H9 (cell line): ENCODE measurements around the gene ARL13A. TPM values are rescaled to one million over a fixed set of nuclear protein-coding genes. Genes with fewer than 3 reads are reported as not detected.

Experiments
- DNase-seq: peaks from one replicate; pipeline ENCODE4 v3.0.0-alpha.2; 2017
- H2AFZ ChIP-seq: one replicate; pipeline ENCODE4 v1.6.1; 2013; ENCODE audit warnings: mild to moderate bottlenecking, low read length, control low read depth, moderate library complexity
- H2AK5ac ChIP-seq: 2 replicates; pipeline ENCODE4 v1.6.1; 2013; ENCODE audit warnings: low read length, control low read depth, mixed read lengths; ENCODE audit not compliant: insufficient read length
- H2BK120ac ChIP-seq: one replicate; pipeline ENCODE4 v1.6.1; 2013; ENCODE audit warnings: low read depth, mild to moderate bottlenecking, low read length, control low read depth, inconsistent platforms; ENCODE audit not compliant: poor library complexity, severe bottlenecking
- H2BK12ac ChIP-seq: 2 replicates; pipeline ENCODE4 v1.6.1; 2013; ENCODE audit warnings: low read length, control low read depth, mixed read lengths, low read depth; ENCODE audit not compliant: insufficient read length
- H2BK15ac ChIP-seq: 2 replicates; pipeline ENCODE4 v1.6.1; 2013; ENCODE audit warnings: low read depth, low read length, control low read depth
- H2BK20ac ChIP-seq: one replicate; pipeline ENCODE4 v1.6.1; 2013; ENCODE audit warnings: low read depth, mild to moderate bottlenecking, low read length, control low read depth, inconsistent platforms; ENCODE audit not compliant: poor library complexity, severe bottlenecking
- H2BK5ac ChIP-seq: 2 replicates; pipeline ENCODE4 v1.6.1; 2013; ENCODE audit warnings: low read length, control low read depth, mixed read lengths; ENCODE audit not compliant: insufficient read length
- H3K14ac ChIP-seq: 2 replicates; pipeline ENCODE4 v1.6.1; 2013; ENCODE audit warnings: low read length, control low read depth; ENCODE audit not compliant: insufficient read depth
- H3K18ac ChIP-seq: 2 replicates; pipeline ENCODE4 v1.6.1; 2013; ENCODE audit warnings: low read depth, mild to moderate bottlenecking, mixed read lengths, low read length, control low read depth; ENCODE audit not compliant: insufficient read length
- H3K23ac ChIP-seq: 2 replicates; pipeline ENCODE4 v1.6.1; 2013; ENCODE audit warnings: low read length, control low read depth, mixed read lengths, low read depth; ENCODE audit not compliant: insufficient read length
- H3K23me2 ChIP-seq: 2 replicates; pipeline ENCODE4 v1.6.1; 2013; ENCODE audit warnings: low read depth, mild to moderate bottlenecking, mixed read lengths, low read length, control low read depth; ENCODE audit not compliant: insufficient read length, poor library complexity, severe bottlenecking
- H3K27ac ChIP-seq: 2 replicates; pipeline ENCODE4 v1.5.1; 2013; ENCODE audit warnings: low read length, control low read depth, mixed read lengths, low read depth; ENCODE audit not compliant: insufficient read length
- H3K27me3 ChIP-seq: 2 replicates; pipeline ENCODE4 v1.6.1; 2013; ENCODE audit warnings: low read length, control low read depth, inconsistent platforms; ENCODE audit not compliant: insufficient read depth
- H3K4ac ChIP-seq: 2 replicates; pipeline ENCODE4 v1.6.1; 2013; ENCODE audit warnings: low read depth, mild to moderate bottlenecking, control low read depth, inconsistent platforms, low read length, moderate library complexity
- H3K4me1 ChIP-seq: 2 replicates; pipeline ENCODE4 v1.6.1; 2013; ENCODE audit warnings: low read length, control low read depth, inconsistent platforms; ENCODE audit not compliant: insufficient read depth
- H3K4me2 ChIP-seq: 2 replicates; pipeline ENCODE4 v1.6.1; 2013; ENCODE audit warnings: low read length, control low read depth, mixed read lengths; ENCODE audit not compliant: insufficient read length, insufficient read depth
- H3K56ac ChIP-seq: 2 replicates; pipeline ENCODE4 v1.6.1; 2013; ENCODE audit warnings: low read depth, mild to moderate bottlenecking, mixed read lengths, low read length, control low read depth; ENCODE audit not compliant: insufficient read length
- H3K79me1 ChIP-seq: 2 replicates; pipeline ENCODE4 v1.6.1; 2013; ENCODE audit warnings: low read depth, mild to moderate bottlenecking, moderate library complexity, low read length, control low read depth, inconsistent platforms; ENCODE audit not compliant: insufficient read depth, poor library complexity, severe bottlenecking
- H3K79me2 ChIP-seq: 2 replicates; pipeline ENCODE4 v1.6.1; 2013; ENCODE audit warnings: low read length, control low read depth, inconsistent platforms; ENCODE audit not compliant: insufficient read depth
- H3K9ac ChIP-seq: 2 replicates; pipeline ENCODE4 v1.6.1; 2013; ENCODE audit warnings: low read length, control low read depth, mixed read lengths; ENCODE audit not compliant: insufficient read length; ENCODE audit errors: extremely low read depth
- H3K9me3 ChIP-seq: one replicate; pipeline ENCODE4 v1.6.1; 2013; ENCODE audit warnings: low read depth, low read length, inconsistent platforms; ENCODE audit not compliant: control insufficient read depth
- H3T11ph ChIP-seq: one replicate; pipeline ENCODE4 v1.6.1; 2013; ENCODE audit warnings: mild to moderate bottlenecking, low read length, control low read depth, inconsistent platforms
- H4K20me1 ChIP-seq: one replicate; pipeline ENCODE4 v1.6.1; 2013; ENCODE audit not compliant: control insufficient read depth, insufficient read length, insufficient read depth
- H4K5ac ChIP-seq: 2 replicates; pipeline ENCODE4 v1.6.1; 2013; ENCODE audit warnings: low read depth, mild to moderate bottlenecking, mixed read lengths, low read length, control low read depth; ENCODE audit not compliant: insufficient read length
- H4K8ac ChIP-seq: replicated peaks from 2 replicates; pipeline ENCODE4 v1.6.1; 2013; ENCODE audit warnings: low read length, control low read depth, mixed read lengths, low read depth; ENCODE audit not compliant: insufficient read length
- H4K91ac ChIP-seq: 2 replicates; pipeline ENCODE4 v1.6.1; 2013; ENCODE audit warnings: low read depth, mild to moderate bottlenecking, moderate library complexity, mixed read lengths, low read length, control low read depth; ENCODE audit not compliant: insufficient read length
- H3K27ac Mint-ChIP-seq, 3 experiments: 2 replicates in 2 of 3; 3 replicates in 1 of 3; pipeline ENCODE4 v1.8.0; 2020 to 2021; ENCODE audit warnings: mixed read lengths in 3 of 3, mild to moderate bottlenecking in 1 of 3, moderate library complexity in 1 of 3
- H3K27me3 Mint-ChIP-seq: 2 replicates; pipeline ENCODE4 v1.8.0; 2021; ENCODE audit warnings: low read depth, mild to moderate bottlenecking, moderate library complexity, mixed read lengths
- H3K36me3 Mint-ChIP-seq, 3 experiments: 2 replicates in 2 of 3; 3 replicates in 1 of 3; pipeline ENCODE4 v1.8.0; 2020 to 2021; ENCODE audit warnings: low read depth in 3 of 3, mixed read lengths in 3 of 3; ENCODE audit not compliant: insufficient read depth in 1 of 3
- H3K4me1 Mint-ChIP-seq, 2 experiments: 2 replicates each; pipeline ENCODE4 v1.8.0; 2020; ENCODE audit warnings: mixed read lengths in 2 of 2
- H3K4me3 Mint-ChIP-seq, 2 experiments: 2 replicates in 1 of 2; 3 replicates in 1 of 2; pipeline ENCODE4 v1.8.0; 2020 to 2021; ENCODE audit warnings: mild to moderate bottlenecking in 2 of 2, mixed read lengths in 2 of 2, moderate library complexity in 1 of 2
- H3K9me3 Mint-ChIP-seq, 2 experiments: 2 replicates in 1 of 2; 3 replicates in 1 of 2; pipeline ENCODE4 v1.8.0; 2020; ENCODE audit warnings: mild to moderate bottlenecking in 2 of 2, mixed read lengths in 2 of 2, moderate library complexity in 1 of 2
- WGBS: extraction: QIAGEN DNeasy Blood & Tissue Kit; methylation state at CpG from one replicate; pipeline ENCODE4 v1.1.7; 2013; ENCODE audit warnings: missing lambda C conversion rate, low lambda C conversion rate, mixed read lengths; ENCODE audit not compliant: insufficient read length; ENCODE audit errors: extremely low coverage; 5-methylcytosine and 5-hydroxymethylcytosine counted together
- total RNA-seq: library from RNA; stranded (reverse); gene quantifications from 2 replicates; pipeline ENCODE4 v1.2.1, GENCODE V29; 2021
- TF ChIP-seq, protein P1 (sequence below): fragments of 200-600 bp; sonication (generic); conservative IDR thresholded peaks from 3 replicates; pipeline ENCODE4 v1.8.0; 2021; ENCODE audit warnings: antibody characterized with exemption, mild to moderate bottlenecking

ARL13A gene
- total RNA-seq, 1 experiment from 2014 or later, result not detected

DNA sequence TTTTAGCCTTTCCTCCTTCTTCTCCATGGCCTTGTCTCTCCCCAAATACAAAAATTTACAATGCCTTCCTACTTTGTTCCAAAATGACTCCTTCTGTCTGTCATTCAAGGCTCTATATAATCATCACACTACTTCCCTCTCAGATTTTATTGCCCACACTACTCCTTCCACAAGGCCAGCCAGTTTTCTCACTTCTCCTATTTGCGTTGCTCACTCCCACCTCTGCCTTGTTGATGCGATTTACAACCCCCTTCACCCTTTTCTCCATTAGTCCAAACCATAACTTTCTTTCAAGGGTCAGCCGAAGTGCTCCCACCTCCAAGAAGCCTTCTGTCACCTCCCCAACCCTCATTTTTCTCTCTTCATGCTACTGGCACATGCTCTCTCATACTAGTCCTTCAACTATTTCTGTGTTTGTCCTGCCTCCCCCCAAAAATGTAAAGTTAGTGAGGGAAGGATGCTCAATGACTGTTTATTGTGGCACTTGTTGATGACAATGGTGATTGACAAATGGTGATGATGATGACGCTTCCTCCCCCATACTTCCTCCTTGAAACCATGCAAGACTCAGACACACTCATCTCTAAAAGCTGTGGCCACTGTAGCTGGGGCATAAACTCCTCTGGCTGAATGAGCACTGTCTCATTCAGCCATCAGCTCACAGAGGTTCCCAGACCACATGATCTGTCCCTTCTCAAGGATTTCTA lies 38.1 kb upstream of the ARL13A start:
- peaks cover 5 to 7% (median 6%) of the 10 kb centered on the region in 3 experiments; a peak in 4 of 7 replicates for H3K36me3 Mint-ChIP-seq
- Histone ChIP-seq H4K8ac (no peak overlapping the region), H3K27ac (no peak overlapping the region), H2BK15ac (no peak overlapping the region), H3K56ac (no peak overlapping the region), H3K4me1 (no peaks in the 10 kb centered on the region), H3K9me3 (peaks cover 33% of the 10 kb centered on the region), H3K79me2 (no peaks in the 10 kb centered on the region), H4K91ac (no peak overlapping the region), H2BK120ac (no peak overlapping the region), H2BK20ac (no peak overlapping the region), H4K5ac (no peak overlapping the region), H3K18ac (no peak overlapping the region), H2BK12ac (no peak overlapping the region), H3K4me2 (no peak overlapping the region), H2AK5ac (no peak overlapping the region), H3K4ac (no peak overlapping the region), H3K9ac (no peak overlapping the region), H2BK5ac (no peak overlapping the region), H3K14ac (no peak overlapping the region), H2AFZ (no peak overlapping the region), H3K23me2 (peaks cover 4% of the 10 kb centered on the region), H3K23ac (no peak overlapping the region), H3T11ph (no peak overlapping the region), H4K20me1 (no peaks in the 10 kb centered on the region), H3K79me1 (no peaks in the 10 kb centered on the region), H3K27me3 (peaks cover 4% of the 10 kb centered on the region; the same call in 1 of the 2 replicates)
- WGBS, result no CpG with 5 or more reads among the region's 4 CpGs
- H3K4me3 Mint-ChIP-seq, result no peak overlapping the region; a peak in 1 of 5 replicates
- H3K27me3 Mint-ChIP-seq, result peaks cover 30% of the 10 kb centered on the region
- no peak for DNase-seq
- H3K9me3 Mint-ChIP-seq, result peaks cover 64 to 69% of the 10 kb centered on the region in 2 experiments
- peaks cover 6 to 7% of the 10 kb centered on the region in 2 experiments; a peak in 2 of 4 replicates for H3K4me1 Mint-ChIP-seq
- no peak overlapping the region for H3K27ac Mint-ChIP-seq
- TF ChIP-seq, protein P1, sequence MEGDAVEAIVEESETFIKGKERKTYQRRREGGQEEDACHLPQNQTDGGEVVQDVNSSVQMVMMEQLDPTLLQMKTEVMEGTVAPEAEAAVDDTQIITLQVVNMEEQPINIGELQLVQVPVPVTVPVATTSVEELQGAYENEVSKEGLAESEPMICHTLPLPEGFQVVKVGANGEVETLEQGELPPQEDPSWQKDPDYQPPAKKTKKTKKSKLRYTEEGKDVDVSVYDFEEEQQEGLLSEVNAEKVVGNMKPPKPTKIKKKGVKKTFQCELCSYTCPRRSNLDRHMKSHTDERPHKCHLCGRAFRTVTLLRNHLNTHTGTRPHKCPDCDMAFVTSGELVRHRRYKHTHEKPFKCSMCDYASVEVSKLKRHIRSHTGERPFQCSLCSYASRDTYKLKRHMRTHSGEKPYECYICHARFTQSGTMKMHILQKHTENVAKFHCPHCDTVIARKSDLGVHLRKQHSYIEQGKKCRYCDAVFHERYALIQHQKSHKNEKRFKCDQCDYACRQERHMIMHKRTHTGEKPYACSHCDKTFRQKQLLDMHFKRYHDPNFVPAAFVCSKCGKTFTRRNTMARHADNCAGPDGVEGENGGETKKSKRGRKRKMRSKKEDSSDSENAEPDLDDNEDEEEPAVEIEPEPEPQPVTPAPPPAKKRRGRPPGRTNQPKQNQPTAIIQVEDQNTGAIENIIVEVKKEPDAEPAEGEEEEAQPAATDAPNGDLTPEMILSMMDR, result no peak
